Smooth muscle cell (in vitro differentiated cells): ENCODE data around the gene FAM47E. TPM values are rescaled to one million over a fixed set of nuclear protein-coding genes. Genes with fewer than 3 reads are reported as not detected.

Experiments
- DNase-seq: peaks from one replicate; lab custom pipeline; 2025; ENCODE audit not compliant: unreplicated experiment; lab: John Stamatoyannopoulos, UW
- H2AFZ ChIP-seq: fragments of 200-600 bp; sonication (generic); 2 replicates; pipeline ENCODE4 v1.6.0; 2016; ENCODE audit warnings: antibody characterized with exemption, low read depth, mild to moderate bottlenecking
- H3F3A ChIP-seq: fragments of 200-600 bp; sonication (generic); 2 replicates; pipeline ENCODE4 v1.6.0; 2017; ENCODE audit warnings: antibody characterized with exemption, low read depth
- H3K27ac ChIP-seq: fragments of 200-600 bp; sonication (generic); 2 replicates; pipeline ENCODE4 v1.5.1; 2016; ENCODE audit warnings: low read depth, mild to moderate bottlenecking
- H3K27me3 ChIP-seq: fragments of 200-600 bp; sonication (generic); 2 replicates; pipeline ENCODE4 v1.6.1; 2016; ENCODE audit warnings: low read depth, mild to moderate bottlenecking
- H3K36me3 ChIP-seq: fragments of 200-600 bp; sonication (generic); 2 replicates; pipeline ENCODE4 v1.5.1; 2016; ENCODE audit warnings: low read depth
- H3K4me1 ChIP-seq: fragments of 200-600 bp; sonication (generic); 2 replicates; pipeline ENCODE4 v1.5.1; 2016; ENCODE audit warnings: low read depth
- H3K4me2 ChIP-seq: fragments of 200-600 bp; sonication (generic); 2 replicates; pipeline ENCODE4 v1.6.0; 2016; ENCODE audit warnings: mild to moderate bottlenecking
- H3K4me3 ChIP-seq: fragments of 200-600 bp; sonication (generic); 2 replicates; pipeline ENCODE4 v1.5.1; 2016; ENCODE audit warnings: mild to moderate bottlenecking
- H3K79me2 ChIP-seq: fragments of 200-600 bp; sonication (generic); 2 replicates; pipeline ENCODE4 v1.6.0; 2016; ENCODE audit warnings: low read depth, mild to moderate bottlenecking
- H3K9ac ChIP-seq: fragments of 200-600 bp; sonication (generic); 2 replicates; pipeline ENCODE4 v1.6.0; 2016; ENCODE audit warnings: low read depth
- H3K9me3 ChIP-seq: fragments of 200-600 bp; sonication (generic); replicated peaks from 2 replicates; pipeline ENCODE4 v1.5.1; 2016; ENCODE audit warnings: low read depth
- H4K20me1 ChIP-seq: fragments of 200-600 bp; sonication (generic); 2 replicates; pipeline ENCODE4 v1.6.0; 2016; ENCODE audit warnings: low read depth
- WGBS: methylation state at CpG from one replicate; pipeline ENCODE4 v1.1.7; 2016; ENCODE audit warnings: low lambda C conversion rate; 5-methylcytosine and 5-hydroxymethylcytosine counted together
- polyA plus RNA-seq: library from polyadenylated mRNA; unstranded; fragments of >200 nt; fragmentation: Nextera tagmentation; extraction: Ambion mirVana; gene quantifications from 2 replicates; pipeline ENCODE4 v1.2.1, GENCODE V29; 2016
- total RNA-seq: library from RNA; depleted of rRNA; stranded (reverse); fragments of >200 nt; gene quantifications from 2 replicates; pipeline ENCODE4 v1.2.3, GENCODE V29; 2014
- TF ChIP-seq, protein P1 (sequence below): fragments of 200-600 bp; sonication (generic); IDR thresholded peaks from 2 replicates; pipeline ENCODE4 v1.5.1; 2017; ENCODE audit warnings: borderline replicate concordance, mild to moderate bottlenecking, antibody characterized with exemption; ENCODE audit not compliant: insufficient read depth, poor library complexity, severe bottlenecking

Gene FAM47E
- total and polyA plus RNA-seq, 2 experiments from 2014 or later = 0.63 to 0.73 TPM

DNA sequence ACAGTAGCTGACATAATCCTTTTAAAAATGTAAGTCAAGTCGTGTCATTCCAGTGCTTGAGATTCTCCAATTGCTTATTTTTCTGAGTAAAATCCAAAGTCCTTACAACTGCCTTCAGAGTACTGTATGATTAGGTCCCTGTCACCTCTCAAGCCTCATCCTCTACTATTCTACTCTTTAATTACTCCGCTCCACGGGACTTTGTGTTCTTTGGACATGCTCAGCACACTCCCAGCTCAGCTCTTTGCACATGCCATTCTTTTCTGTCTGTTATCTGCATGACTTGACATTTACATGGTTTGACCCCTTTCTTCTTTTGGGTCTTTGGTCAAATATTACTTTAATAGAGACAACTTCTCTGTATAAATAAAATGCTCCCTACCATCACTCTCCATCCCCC lies 15.1 kb downstream of the FAM47E start:
- H3K4me3 ChIP-seq = no peak overlapping the region
- no peak overlapping the region for H2AFZ ChIP-seq

DNA sequence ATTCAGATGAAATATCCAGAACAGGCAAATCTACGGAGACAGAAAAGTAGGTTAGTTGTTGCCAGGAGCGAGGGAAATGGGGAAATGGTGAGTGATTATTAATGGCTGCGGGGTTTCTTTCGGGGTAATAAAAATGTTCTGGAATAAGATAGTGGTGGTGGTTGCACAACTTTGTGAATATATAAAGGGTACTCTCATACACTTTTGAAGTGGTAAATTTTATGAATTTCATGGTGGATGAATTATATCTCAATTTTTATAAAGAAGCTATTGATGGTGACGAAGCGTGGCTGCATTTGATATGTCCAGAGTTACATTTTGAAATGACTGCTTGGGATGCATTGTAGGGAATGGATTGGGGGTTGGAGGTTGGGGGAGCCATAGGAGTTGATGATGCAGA lies 16.3 kb downstream of the FAM47E start:
- no peaks in the 10 kb centered on the region for H3K4me1 ChIP-seq
- H4K20me1 ChIP-seq = no peaks in the 10 kb centered on the region
- no peaks in the 10 kb centered on the region for H3K79me2 ChIP-seq
- H3K9ac ChIP-seq = no peak overlapping the region
- 95% methylated on average over 6 of the region's 6 CpGs for WGBS
- H3K4me3 ChIP-seq = no peak overlapping the region
- no peak overlapping the region for H2AFZ ChIP-seq
- H3K27ac ChIP-seq = no peak overlapping the region
- H3F3A ChIP-seq = no peaks in the 10 kb centered on the region
- H3K9me3 ChIP-seq = no peaks in the 10 kb centered on the region
- TF ChIP-seq, protein P1, sequence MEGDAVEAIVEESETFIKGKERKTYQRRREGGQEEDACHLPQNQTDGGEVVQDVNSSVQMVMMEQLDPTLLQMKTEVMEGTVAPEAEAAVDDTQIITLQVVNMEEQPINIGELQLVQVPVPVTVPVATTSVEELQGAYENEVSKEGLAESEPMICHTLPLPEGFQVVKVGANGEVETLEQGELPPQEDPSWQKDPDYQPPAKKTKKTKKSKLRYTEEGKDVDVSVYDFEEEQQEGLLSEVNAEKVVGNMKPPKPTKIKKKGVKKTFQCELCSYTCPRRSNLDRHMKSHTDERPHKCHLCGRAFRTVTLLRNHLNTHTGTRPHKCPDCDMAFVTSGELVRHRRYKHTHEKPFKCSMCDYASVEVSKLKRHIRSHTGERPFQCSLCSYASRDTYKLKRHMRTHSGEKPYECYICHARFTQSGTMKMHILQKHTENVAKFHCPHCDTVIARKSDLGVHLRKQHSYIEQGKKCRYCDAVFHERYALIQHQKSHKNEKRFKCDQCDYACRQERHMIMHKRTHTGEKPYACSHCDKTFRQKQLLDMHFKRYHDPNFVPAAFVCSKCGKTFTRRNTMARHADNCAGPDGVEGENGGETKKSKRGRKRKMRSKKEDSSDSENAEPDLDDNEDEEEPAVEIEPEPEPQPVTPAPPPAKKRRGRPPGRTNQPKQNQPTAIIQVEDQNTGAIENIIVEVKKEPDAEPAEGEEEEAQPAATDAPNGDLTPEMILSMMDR = no peak
- H3K4me2 ChIP-seq = no peak overlapping the region
- DNase-seq = no peak
- no peaks in the 10 kb centered on the region for H3K36me3 ChIP-seq
- H3K27me3 ChIP-seq = no peaks in the 10 kb centered on the region

More for the DNA sequence above, 15.1 kb downstream of the FAM47E start:
- TF ChIP-seq, protein P1 = no peak
- Histone ChIP-seq H3K9ac (no peak overlapping the region), H3K27ac (no peak overlapping the region), H3K27me3 (no peaks in the 10 kb centered on the region), H3K36me3 (no peaks in the 10 kb centered on the region), H3F3A (no peaks in the 10 kb centered on the region), H3K9me3 (no peaks in the 10 kb centered on the region), H3K4me1 (no peaks in the 10 kb centered on the region), H3K4me2 (no peak overlapping the region), H4K20me1 (no peaks in the 10 kb centered on the region), H3K79me2 (no peaks in the 10 kb centered on the region)
- 78% methylated on average over 3 of the region's 3 CpGs for WGBS
- DNase-seq = no peak

DNA sequence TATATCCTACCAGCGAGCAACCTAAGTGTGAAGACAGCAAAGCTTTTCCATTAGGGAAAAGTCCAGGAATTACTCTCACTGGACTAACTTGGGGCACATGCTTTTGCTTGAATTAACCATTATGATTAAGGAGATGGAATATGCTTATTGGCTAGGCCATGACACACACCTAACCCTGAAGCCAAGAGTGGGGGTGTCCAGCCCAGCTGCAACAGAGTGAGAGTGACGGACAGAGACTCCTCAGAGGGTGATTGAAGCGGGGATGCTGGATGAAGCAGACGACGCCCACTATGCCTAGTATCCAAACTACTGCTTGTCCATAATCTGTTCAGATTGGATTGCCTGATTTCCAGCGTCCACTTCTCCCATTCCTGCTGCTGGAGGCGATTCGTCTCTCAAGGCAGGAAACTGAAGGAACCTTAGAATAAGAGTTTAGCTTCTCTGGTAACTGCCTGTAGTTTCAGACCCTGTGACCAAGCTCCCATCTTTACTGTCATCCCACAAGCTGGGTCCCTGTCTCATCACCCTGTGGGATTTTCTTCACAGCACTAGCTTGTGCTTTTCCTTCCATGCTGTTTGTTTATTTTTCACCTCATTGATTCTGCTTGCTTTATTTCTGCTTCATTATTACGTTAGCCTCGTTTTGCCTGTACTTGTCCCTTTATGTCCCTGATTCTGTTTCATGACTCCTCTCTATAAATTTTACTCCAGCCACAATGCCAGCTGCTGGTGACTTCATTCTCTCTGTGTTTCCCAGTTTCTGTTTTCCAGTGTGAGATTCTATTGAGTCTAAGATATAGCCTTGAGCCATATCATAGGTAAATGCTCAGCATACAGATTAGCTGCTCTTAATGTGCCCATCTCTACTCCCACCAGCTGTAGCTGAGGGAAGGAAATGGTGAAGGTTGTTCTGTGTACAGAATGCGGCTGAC lies 19.0 kb downstream of the FAM47E start:
- DNase-seq = no peak
- WGBS = 86% methylated on average over 11 of the region's 11 CpGs
- Histone ChIP-seq H3K4me3 (no peak overlapping the region), H3F3A (no peaks in the 10 kb centered on the region), H3K9ac (no peak overlapping the region), H4K20me1 (no peaks in the 10 kb centered on the region), H3K4me2 (no peak overlapping the region), H3K9me3 (no peaks in the 10 kb centered on the region), H2AFZ (no peak overlapping the region), H3K4me1 (no peaks in the 10 kb centered on the region), H3K27me3 (no peaks in the 10 kb centered on the region), H3K36me3 (no peaks in the 10 kb centered on the region), H3K27ac (no peak overlapping the region), H3K79me2 (no peaks in the 10 kb centered on the region)
- TF ChIP-seq, protein P1 = no peak
